HepG2 (cell line): ENCODE results near the gene PIANP. TPM values are rescaled to one million over a fixed set of nuclear protein-coding genes. Genes with fewer than 3 reads are reported as not detected.

Source experiments
- EED ChIP-seq: sonication (generic); formaldehyde crosslinking; IDR thresholded peaks from 2 replicates; pipeline ENCODE4 v1.5.0; 2020; ENCODE audit warnings: mild to moderate bottlenecking, missing genetic modification reagents
- ELF3 ChIP-seq: IDR thresholded peaks from 2 replicates; pipeline ENCODE4 v1.6.1; 2016; ENCODE audit warnings: missing genetic modification reagents, missing compliant biosample characterization
- GATA4 ChIP-seq: sonication (generic); IDR thresholded peaks from 2 replicates; pipeline ENCODE4 v1.6.1; 2016; ENCODE audit warnings: antibody characterized with exemption, low read depth, borderline replicate concordance
- GATAD1 ChIP-seq: IDR thresholded peaks from 2 replicates; pipeline ENCODE4 v1.6.1; 2016; ENCODE audit warnings: missing genetic modification reagents, missing compliant biosample characterization
- HMG20B ChIP-seq: conservative IDR thresholded peaks from 2 replicates; pipeline ENCODE4 v1.6.1; 2016; ENCODE audit warnings: missing genetic modification reagents, missing compliant biosample characterization
- HNRNPK ChIP-seq: fragments of 200-400 bp; formaldehyde crosslinking; IDR thresholded peaks from 2 replicates; pipeline ENCODE4 v1.6.1; 2018; ENCODE audit warnings: low read length, low read depth, moderate library complexity, mild to moderate bottlenecking; ENCODE audit not compliant: poor library complexity, severe bottlenecking
- HOXA7 ChIP-seq: sonication (generic); formaldehyde crosslinking; IDR thresholded peaks from 2 replicates; pipeline ENCODE4 v1.8.1; 2022; ENCODE audit warnings: mild to moderate bottlenecking, missing genetic modification reagents, moderate library complexity
- HOXA9 ChIP-seq: sonication (generic); formaldehyde crosslinking; IDR thresholded peaks from 2 replicates; pipeline ENCODE4 v1.8.1; 2022; ENCODE audit warnings: missing genetic modification reagents, mild to moderate bottlenecking, moderate library complexity, borderline replicate concordance
- JARID2 ChIP-seq: sonication (generic); formaldehyde crosslinking; IDR thresholded peaks from 2 replicates; pipeline ENCODE4 v1.8.1; 2023; ENCODE audit warnings: missing genetic modification reagents, inconsistent platforms; ENCODE audit not compliant: insufficient replicate concordance
- MXD4 ChIP-seq: IDR thresholded peaks from 2 replicates; pipeline ENCODE4 v1.6.1; 2016; ENCODE audit warnings: mild to moderate bottlenecking, missing biosample characterization, missing genetic modification reagents
- NPAS2 ChIP-seq: sonication (generic); formaldehyde crosslinking; IDR thresholded peaks from 2 replicates; pipeline ENCODE4 v1.8.0; 2022; ENCODE audit warnings: mild to moderate bottlenecking, missing genetic modification reagents, borderline replicate concordance
- PHB2 ChIP-seq: fragments of 450-650 bp; IDR thresholded peaks from 2 replicates; pipeline ENCODE4 v1.6.1; 2018; ENCODE audit not compliant: partially characterized antibody
- POGZ ChIP-seq: sonication (generic); formaldehyde crosslinking; IDR thresholded peaks from 2 replicates; pipeline ENCODE4 v1.4.0; 2020; ENCODE audit warnings: mild to moderate bottlenecking, missing genetic modification reagents
- PTBP1 ChIP-seq: fragments of 200-400 bp; formaldehyde crosslinking; IDR thresholded peaks from 2 replicates; pipeline ENCODE4 v1.6.1; 2018; ENCODE audit warnings: low read length, low read depth; ENCODE audit not compliant: poor library complexity, severe bottlenecking
- REPIN1 ChIP-seq: sonication (generic); formaldehyde crosslinking; IDR thresholded peaks from 2 replicates; pipeline ENCODE4 v1.8.0; 2022; ENCODE audit warnings: missing genetic modification reagents, low read depth, mild to moderate bottlenecking, borderline replicate concordance
- SKI ChIP-seq: fragments of 450-650 bp; IDR thresholded peaks from one replicate; pipeline ENCODE4 v1.6.1; 2018; ENCODE audit warnings: mild to moderate bottlenecking; ENCODE audit not compliant: partially characterized antibody
- STAT5B ChIP-seq: sonication (generic); formaldehyde crosslinking; IDR thresholded peaks from 2 replicates; pipeline ENCODE4 v1.4.0; 2020; ENCODE audit warnings: missing genetic modification reagents
- THAP7 ChIP-seq: sonication (generic); formaldehyde crosslinking; IDR thresholded peaks from 2 replicates; pipeline ENCODE4 v1.8.1; 2023; ENCODE audit warnings: mild to moderate bottlenecking, missing genetic modification reagents
- XBP1 ChIP-seq: sonication (generic); formaldehyde crosslinking; IDR thresholded peaks from 2 replicates; pipeline ENCODE4 v1.5.0; 2020; ENCODE audit warnings: missing genetic modification reagents
- ZNF251 ChIP-seq: sonication (generic); formaldehyde crosslinking; IDR thresholded peaks from 2 replicates; pipeline ENCODE4 v1.9.0; 2021; ENCODE audit warnings: mild to moderate bottlenecking, missing genetic modification reagents
- ZNF335 ChIP-seq: sonication (generic); formaldehyde crosslinking; IDR thresholded peaks from 2 replicates; pipeline ENCODE4 v1.4.0; 2020; ENCODE audit warnings: missing genetic modification reagents
- ZNF543 ChIP-seq: sonication (generic); formaldehyde crosslinking; IDR thresholded peaks from 2 replicates; pipeline ENCODE4 v1.4.0; 2020; ENCODE audit warnings: mild to moderate bottlenecking, missing genetic modification reagents
- ZNF550 ChIP-seq: sonication (generic); formaldehyde crosslinking; IDR thresholded peaks from 2 replicates; pipeline ENCODE4 v1.4.0; 2020; ENCODE audit warnings: mild to moderate bottlenecking, missing genetic modification reagents, borderline replicate concordance
- ZNF569 ChIP-seq: sonication (generic); formaldehyde crosslinking; IDR thresholded peaks from 2 replicates; pipeline ENCODE4 v1.5.0; 2020; ENCODE audit warnings: mild to moderate bottlenecking, missing genetic modification reagents, moderate library complexity, borderline replicate concordance
- ZNF777 ChIP-seq: sonication (generic); formaldehyde crosslinking; IDR thresholded peaks from 2 replicates; pipeline ENCODE4 v1.4.0; 2020; ENCODE audit warnings: missing genetic modification reagents
- polyA plus RNA-seq, 8 experiments: library from polyadenylated mRNA; depleted of rRNA in 3 of 8; stranded (reverse) in 7 of 8; unstranded in 1 of 8; fragments of >200 nt; fragmentation: Illumina TruSeq in 4 of 8; extraction: Trizol in 4 of 8; gene quantifications; 2 replicates each; pipeline versions ENCODE4 v1.2.1 to v1.2.3, GENCODE V29; 2011 to 2016; ENCODE audit warnings: low read depth in 4 of 8, missing spikeins in 1 of 8, mixed read lengths in 1 of 8; ENCODE audit not compliant: insufficient read depth in 1 of 8
- total RNA-seq, 5 experiments: library from RNA; depleted of rRNA; stranded (reverse); fragments of >200 nt; fragmentation: Illumina TruSeq; extraction: Trizol; gene quantifications; 2 replicates each; pipeline ENCODE4 v1.2.3, GENCODE V29; 2016; ENCODE audit warnings: low read depth in 1 of 5
- TF ChIP-seq, protein P1 (sequence below): sonication (generic); formaldehyde crosslinking; IDR thresholded peaks from 2 replicates; pipeline ENCODE4 v1.4.0; 2020; ENCODE audit warnings: mild to moderate bottlenecking, missing genetic modification reagents
- TF ChIP-seq, protein P2 (sequence below): sonication (generic); formaldehyde crosslinking; IDR thresholded peaks from 2 replicates; pipeline ENCODE4 v1.5.1; 2020; ENCODE audit warnings: missing genetic modification reagents, mild to moderate bottlenecking, borderline replicate concordance

Gene PIANP
- total and polyA plus RNA-seq, 2 of the 13 experiments (the other 11 are each of a cell fraction or from before 2014, with no cell fraction given) = not detected

DNA sequence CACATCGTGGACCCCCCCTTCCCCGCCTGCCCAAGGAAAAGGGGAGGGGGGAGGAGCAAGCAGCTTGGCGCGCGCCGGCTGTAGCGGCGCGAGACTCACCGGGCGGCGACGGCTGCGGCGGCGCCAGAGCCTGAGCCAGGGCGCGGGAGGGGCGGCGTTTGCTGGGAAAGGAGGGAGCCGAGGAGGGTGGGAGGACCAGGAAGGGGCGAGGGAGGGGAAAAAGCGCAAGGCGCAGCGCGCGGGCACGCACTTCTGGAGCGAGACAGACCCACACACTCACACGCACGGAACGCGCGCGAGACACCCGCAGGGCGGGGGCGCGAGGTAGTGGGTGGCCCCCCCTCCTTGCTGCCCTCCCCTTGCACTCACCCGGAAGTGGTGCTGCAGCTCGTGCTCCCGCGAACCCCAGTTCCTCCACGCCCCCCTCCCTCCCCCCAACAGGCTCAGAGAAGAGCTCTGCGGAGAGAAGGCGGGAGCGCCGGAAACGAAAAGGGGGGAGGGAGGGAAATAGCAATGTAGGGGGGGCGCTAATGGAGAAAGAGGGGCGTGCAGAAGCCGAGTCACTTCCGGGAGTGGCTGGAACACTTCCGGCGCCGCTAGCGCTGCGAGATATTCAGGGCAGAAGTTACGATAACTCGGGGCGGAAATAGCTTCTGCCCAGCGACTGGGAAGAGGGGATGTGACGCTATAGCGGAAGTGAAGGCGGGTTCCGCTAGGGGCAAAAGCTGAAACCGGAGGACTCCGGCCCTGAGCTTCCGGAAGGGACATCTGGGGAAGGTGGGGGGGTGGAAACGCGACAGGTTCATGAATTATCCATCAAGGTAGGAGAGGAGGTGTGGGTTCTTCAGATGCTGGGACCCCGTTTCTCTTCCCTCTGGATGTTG, 11.4 kb downstream of the PIANP start, which contains the start of gene ZNF384 (continued):
- TF ChIP-seq HOXA7 (CRISPR knock-in tag) = no peak
- 0 out of 2 replicates have a peak, but pooled peaks have one; percentile 48 for TF ChIP-seq ZNF777
- peak; percentile 99 for TF ChIP-seq THAP7
- peak; percentile 92; the same call in 1 of the 2 replicates for TF ChIP-seq EED (CRISPR knock-in tag)
- no peak for TF ChIP-seq HMG20B (CRISPR knock-in tag)
- no peak for TF ChIP-seq ZNF550 (CRISPR knock-in tag)
- no peak for TF ChIP-seq STAT5B (CRISPR knock-in tag)
- TF ChIP-seq REPIN1 (CRISPR knock-in tag) = peak; percentile 62
- TF ChIP-seq, protein P1, sequence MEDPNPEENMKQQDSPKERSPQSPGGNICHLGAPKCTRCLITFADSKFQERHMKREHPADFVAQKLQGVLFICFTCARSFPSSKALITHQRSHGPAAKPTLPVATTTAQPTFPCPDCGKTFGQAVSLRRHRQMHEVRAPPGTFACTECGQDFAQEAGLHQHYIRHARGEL (CRISPR knock-in tag) = no peak
- TF ChIP-seq JARID2 (CRISPR knock-in tag) = no peak
- TF ChIP-seq HNRNPK = peak; percentile 100
- TF ChIP-seq HOXA9 (CRISPR knock-in tag) = no peak
- peak; percentile 91 for TF ChIP-seq GATAD1 (CRISPR knock-in tag)
- TF ChIP-seq SKI = peak; percentile 29
- no peak for TF ChIP-seq ZNF543 (CRISPR knock-in tag)
- TF ChIP-seq, protein P2, sequence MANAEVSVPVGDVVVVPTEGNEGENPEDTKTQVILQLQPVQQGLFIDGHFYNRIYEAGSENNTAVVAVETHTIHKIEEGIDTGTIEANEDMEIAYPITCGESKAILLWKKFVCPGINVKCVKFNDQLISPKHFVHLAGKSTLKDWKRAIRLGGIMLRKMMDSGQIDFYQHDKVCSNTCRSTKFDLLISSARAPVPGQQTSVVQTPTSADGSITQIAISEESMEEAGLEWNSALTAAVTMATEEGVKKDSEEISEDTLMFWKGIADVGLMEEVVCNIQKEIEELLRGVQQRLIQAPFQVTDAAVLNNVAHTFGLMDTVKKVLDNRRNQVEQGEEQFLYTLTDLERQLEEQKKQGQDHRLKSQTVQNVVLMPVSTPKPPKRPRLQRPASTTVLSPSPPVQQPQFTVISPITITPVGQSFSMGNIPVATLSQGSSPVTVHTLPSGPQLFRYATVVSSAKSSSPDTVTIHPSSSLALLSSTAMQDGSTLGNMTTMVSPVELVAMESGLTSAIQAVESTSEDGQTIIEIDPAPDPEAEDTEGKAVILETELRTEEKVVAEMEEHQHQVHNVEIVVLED (CRISPR knock-in tag) = peak; percentile 89; the same call in 1 of the 2 replicates
- no peak for TF ChIP-seq ZNF251 (CRISPR knock-in tag)
- TF ChIP-seq POGZ (CRISPR knock-in tag) = peak; percentile 24; the same call in 1 of the 2 replicates
- peak; percentile 84 for TF ChIP-seq ELF3 (CRISPR knock-in tag)
- 0 out of 2 replicates have a peak, but pooled peaks have one; percentile 42 for TF ChIP-seq ZNF569
- TF ChIP-seq ZNF335 (CRISPR knock-in tag) = 0 out of 2 replicates have a peak, but pooled peaks have one; percentile 30
- TF ChIP-seq NPAS2 (CRISPR knock-in tag) = no peak
- no peak for TF ChIP-seq PTBP1
- peak; percentile 8; the same call in 1 of the 2 replicates for TF ChIP-seq GATA4
- TF ChIP-seq MXD4 = peak; percentile 12; the same call in 1 of the 2 replicates
- TF ChIP-seq PHB2 = no peak
- TF ChIP-seq XBP1 (CRISPR knock-in tag) = no peak
